Thymus (tissue), 11 donors: ENCODE data around the gene ARMCX6. TPM values are rescaled to one million over a fixed set of nuclear protein-coding genes. Genes with fewer than 3 reads are reported as not detected.
"Not testable (repeated sequence)": the region's sequence is repeated elsewhere in the genome, so short reads cannot be mapped to it uniquely, and the experiment has no call there.

Source experiments
- DNase-seq, 9 donors: peaks; one replicate each; pipeline ENCODE4 v3.0.0-alpha.2; 2013; ENCODE audit warnings: low spot score in 9 of 9, low read depth in 6 of 9, missing footprints in 1 of 9
- H3K27ac ChIP-seq, 2 donors: one replicate each; pipeline ENCODE4 v1.5.1; 2013; ENCODE audit warnings: control low read depth in 1 of 2, low read depth in 1 of 2, low read length in 1 of 2, mild to moderate bottlenecking in 1 of 2, moderate library complexity in 1 of 2
- H3K27me3 ChIP-seq, 2 donors: one replicate each; pipeline ENCODE4 v1.5.1; 2013; ENCODE audit warnings: low read length in 1 of 2; ENCODE audit not compliant: control insufficient read depth in 2 of 2, insufficient read depth in 1 of 2
- H3K36me3 ChIP-seq, 2 donors: one replicate each; pipeline ENCODE4 v1.5.1; 2013; ENCODE audit warnings: low read length in 1 of 2, mild to moderate bottlenecking in 1 of 2, moderate library complexity in 1 of 2; ENCODE audit not compliant: control insufficient read depth in 2 of 2, insufficient read depth in 2 of 2
- H3K4me1 ChIP-seq, 2 donors: one replicate each; pipeline ENCODE4 v1.5.1; 2013; ENCODE audit warnings: low read length in 2 of 2; ENCODE audit not compliant: control insufficient read depth in 2 of 2, insufficient read depth in 2 of 2
- H3K4me3 ChIP-seq, 2 donors: one replicate each; pipeline ENCODE4 v1.5.1; 2013; ENCODE audit warnings: low read length in 2 of 2, control low read depth in 1 of 2, mild to moderate bottlenecking in 1 of 2
- H3K9me3 ChIP-seq, 2 donors: one replicate each; pipeline ENCODE4 v1.5.1; 2013; ENCODE audit warnings: low read length in 1 of 2, mild to moderate bottlenecking in 1 of 2; ENCODE audit not compliant: control insufficient read depth in 2 of 2, insufficient read depth in 1 of 2
- WGBS: extraction: QIAGEN DNeasy Blood & Tissue Kit; methylation state at CpG from one replicate; pipeline ENCODE4 v1.1.7; 2013; 5-methylcytosine and 5-hydroxymethylcytosine counted together
- polyA plus RNA-seq: library from polyadenylated mRNA; stranded (reverse); fragments of 200-250 nt; gene quantifications from one replicate; pipeline ENCODE4 v1.2.3, GENCODE V29; 2013
- total RNA-seq: library from RNA; stranded (reverse); fragments of 120-200 nt; gene quantifications from one replicate; pipeline ENCODE4 v1.2.4, GENCODE V29; 2013
- donor health status: healthy.

Gene ARMCX6
- total and polyA plus RNA-seq, 2 donors: 36.4 to 42.0 TPM

- no peak for DNase-seq
- 33% methylated on average over 1 of the region's 1 CpG for WGBS
- no peak overlapping the region for H3K27ac ChIP-seq
These were observed 24.3 kb upstream of the ARMCX6 start for GRCh38 chrX:101642093-101642492.

GRCh38 chrX:101639583-101639982, 21.8 kb upstream of the ARMCX6 start:
- H3K4me1 ChIP-seq: no peaks in the 10 kb centered on the region
- H3K27ac ChIP-seq: no peak overlapping the region
- DNase-seq: no peak
- no peaks in the 10 kb centered on the region for H3K9me3 ChIP-seq
- no peak overlapping the region for H3K4me3 ChIP-seq
- H3K36me3 ChIP-seq: no peaks in the 10 kb centered on the region
- no peaks in the 10 kb centered on the region for H3K27me3 ChIP-seq

More at GRCh38 chrX:101642093-101642492, 24.3 kb upstream of the ARMCX6 start:
- Histone ChIP-seq H3K27me3 (no peaks in the 10 kb centered on the region), H3K9me3 (no peaks in the 10 kb centered on the region), H3K4me3 (no peak overlapping the region), H3K36me3 (no peaks in the 10 kb centered on the region), H3K4me1 (no peaks in the 10 kb centered on the region)

- Histone ChIP-seq H3K27me3 (no peaks in the 10 kb centered on the region), H3K9me3 (no peaks in the 10 kb centered on the region), H3K27ac (no peak overlapping the region), H3K36me3 (no peaks in the 10 kb centered on the region), H3K4me3 (no peak overlapping the region), H3K4me1 (peaks cover 4 to 18% of the 10 kb centered on the region in 2 donors)
- DNase-seq: peak in 2 of 9 donors; percentile 8 to 30
These were observed 1.6 kb upstream of the ARMCX6 start for GRCh38 chrX:101619364-101619763.

- Histone ChIP-seq H3K4me3 (no peak overlapping the region), H3K27me3 (no peaks in the 10 kb centered on the region), H3K9me3 (no peaks in the 10 kb centered on the region), H3K27ac (no peak overlapping the region), H3K36me3 (no peaks in the 10 kb centered on the region), H3K4me1 (no peaks in the 10 kb centered on the region)
- DNase-seq: no peak
- 97% methylated on average over 1 of the region's 1 CpG for WGBS
These were observed 12.1 kb downstream of the ARMCX6 start for GRCh38 chrX:101605728-101606127.

- Histone ChIP-seq H3K4me3 (no peak overlapping the region), H3K27ac (no peak overlapping the region), H3K36me3 (no peaks in the 10 kb centered on the region), H3K27me3 (no peaks in the 10 kb centered on the region), H3K9me3 (no peaks in the 10 kb centered on the region), H3K4me1 (no peaks in the 10 kb centered on the region)
- no peak for DNase-seq
These were observed 12.7 kb downstream of the ARMCX6 start for GRCh38 chrX:101605146-101605545.

- Histone ChIP-seq H3K27me3 (no peaks in the 10 kb centered on the region), H3K9me3 (no peaks in the 10 kb centered on the region), H3K4me1 (no peaks in the 10 kb centered on the region), H3K4me3 (no peak overlapping the region), H3K36me3 (no peaks in the 10 kb centered on the region), H3K27ac (no peak overlapping the region)
- 95% methylated on average over 4 of the region's 7 CpGs for WGBS
- no peak for DNase-seq
These were observed 15.7 kb downstream of the ARMCX6 start for GRCh38 chrX:101602077-101602476.

GRCh38 chrX:101599592-101599991, 18.2 kb downstream of the ARMCX6 start:
- not testable (repeated sequence) for H3K27me3 ChIP-seq, DNase-seq, H3K9me3 ChIP-seq, H3K4me3 ChIP-seq, H3K36me3 ChIP-seq, H3K27ac ChIP-seq, H3K4me1 ChIP-seq
- WGBS: 95% methylated on average over 6 of the region's 8 CpGs

- DNase-seq: peak in 7 of 9 donors; percentile 17 to 69 (median 42)
- Histone ChIP-seq H3K4me3 (no peak overlapping the region), H3K27me3 (no peaks in the 10 kb centered on the region), H3K27ac (no peak overlapping the region), H3K36me3 (no peaks in the 10 kb centered on the region), H3K4me1 (no peaks in the 10 kb centered on the region), H3K9me3 (no peaks in the 10 kb centered on the region)
- 25% methylated on average over 5 of the region's 5 CpGs for WGBS
These were observed 21.9 kb downstream of the ARMCX6 start for GRCh38 chrX:101595739-101596419.
